Measurements from ENCODE around the gene BAD.
"Not testable (repeated sequence)": the region's sequence is repeated elsewhere in the genome, so short reads cannot be mapped to it uniquely, and the experiment has no call there.

BAD gene

DNA sequence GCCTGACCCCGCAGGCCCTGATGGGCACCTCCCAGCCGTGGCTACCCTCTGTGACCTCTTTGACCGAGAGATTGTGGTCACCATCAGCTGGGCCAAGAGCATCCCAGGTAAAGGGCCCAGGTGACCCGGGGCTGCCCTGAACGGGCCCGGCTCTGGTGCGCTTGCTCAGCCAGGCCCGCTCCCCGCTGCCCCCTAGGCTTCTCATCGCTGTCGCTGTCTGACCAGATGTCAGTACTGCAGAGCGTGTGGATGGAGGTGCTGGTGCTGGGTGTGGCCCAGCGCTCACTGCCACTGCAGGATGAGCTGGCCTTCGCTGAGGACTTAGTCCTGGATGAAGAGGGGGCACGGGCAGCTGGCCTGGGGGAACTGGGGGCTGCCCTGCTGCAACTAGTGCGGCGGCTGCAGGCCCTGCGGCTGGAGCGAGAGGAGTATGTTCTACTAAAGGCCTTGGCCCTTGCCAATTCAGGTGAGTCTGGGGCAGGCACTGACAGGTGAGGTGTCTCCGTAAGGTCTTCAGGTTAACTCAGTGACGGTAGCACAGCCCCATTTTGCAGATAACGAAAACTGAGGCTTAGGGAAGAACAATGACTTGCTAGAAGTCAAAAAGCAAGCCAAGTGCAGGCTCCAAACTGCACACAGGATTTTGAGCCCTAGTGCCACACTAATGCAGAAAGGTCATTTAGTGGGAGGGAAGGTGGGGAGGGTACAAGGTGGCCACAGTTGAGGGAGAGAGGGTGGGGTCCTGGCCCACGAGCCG is 30.5 kb upstream of the BAD start:
- in situ Hi-C loops (cut with MboI; ENCODE audit: low sequenced_read_pairs, unreplicated experiment): no loop called here
- TF ChIP-seq CTCF (IDR thresholded peaks at IDR 0.05; ENCODE audit: borderline replicate concordance, control extremely low read depth, extremely low read depth, insufficient read depth, missing control alignments): no peak
- DNase-seq (ENCODE audit: low spot score): no peak

- DNase-seq (ENCODE audit: low spot score): no peak
- no peak for TF ChIP-seq CTCF (IDR thresholded peaks at IDR 0.05; ENCODE audit: borderline replicate concordance, control extremely low read depth, extremely low read depth, insufficient read depth, missing control alignments)
- in situ Hi-C loops (cut with MboI; ENCODE audit: low sequenced_read_pairs, unreplicated experiment): no loop called here
These were observed 29.8 kb upstream of the BAD start for GRCh38 chr11:64314146-64314804.

- TF ChIP-seq CTCF (IDR thresholded peaks at IDR 0.05; ENCODE audit: borderline replicate concordance, control extremely low read depth, extremely low read depth, insufficient read depth, missing control alignments): no peak
- no peak for DNase-seq (ENCODE audit: low spot score)
- in situ Hi-C loops (cut with MboI; ENCODE audit: low sequenced_read_pairs, unreplicated experiment): no loop called here
These were observed 29.2 kb upstream of the BAD start for GRCh38 chr11:64313491-64314145.

DNA sequence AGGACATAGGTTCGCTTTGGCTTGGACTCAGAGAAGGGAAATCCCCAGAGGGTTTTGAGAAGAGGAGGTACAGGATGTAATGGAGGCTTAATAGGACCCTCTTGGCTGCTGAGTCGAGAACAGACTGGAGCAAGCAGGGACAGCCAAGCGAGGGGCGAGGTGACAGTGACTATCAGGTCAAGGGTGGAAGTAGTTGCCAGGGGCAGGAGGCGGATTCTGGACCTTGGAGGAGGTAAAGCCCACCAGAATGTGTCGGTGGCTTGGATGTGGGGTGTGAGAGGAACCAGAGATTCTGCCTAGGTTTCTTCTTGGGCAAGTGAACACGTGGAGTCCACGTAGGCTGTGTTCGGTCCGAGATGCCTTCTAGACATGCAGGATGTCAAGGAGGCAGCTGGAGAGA is 28.5 kb upstream of the BAD start:
- TF ChIP-seq CTCF (IDR thresholded peaks at IDR 0.05; ENCODE audit: borderline replicate concordance, control extremely low read depth, extremely low read depth, insufficient read depth, missing control alignments): no peak
- in situ Hi-C loops (cut with MboI; ENCODE audit: low sequenced_read_pairs, unreplicated experiment): no loop called here
- DNase-seq (ENCODE audit: low spot score): no peak

DNA sequence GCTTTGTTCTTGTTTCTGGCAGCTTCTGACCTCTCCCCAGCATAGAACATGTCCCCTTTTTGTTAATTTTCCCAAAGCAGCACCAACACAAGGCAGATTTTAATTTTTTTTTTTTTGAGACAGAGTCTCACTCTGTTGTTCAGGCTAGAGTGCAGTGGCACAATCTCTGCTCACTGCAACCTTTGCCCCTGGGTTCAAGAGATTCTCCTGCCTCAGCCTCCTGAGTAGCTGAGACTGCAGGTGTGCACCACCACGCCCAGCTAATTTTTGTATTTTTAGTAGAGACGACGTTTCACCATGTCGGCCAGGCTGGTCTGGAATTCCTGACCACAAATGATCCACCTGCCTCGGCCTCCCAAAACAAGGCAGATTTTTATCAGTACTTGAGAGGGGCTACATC is 23.3 kb upstream of the BAD start:
- DNase-seq (ENCODE audit: low spot score); in situ Hi-C loops (cut with MboI; ENCODE audit: low sequenced_read_pairs, unreplicated experiment): not testable (repeated sequence)

GRCh38 chr11:64306876-64307622 is 22.6 kb upstream of the BAD start:
- in situ Hi-C loops (cut with MboI; ENCODE audit: low sequenced_read_pairs, unreplicated experiment): no loop called here
- DNase-seq (ENCODE audit: low spot score): no peak
- TF ChIP-seq CTCF (IDR thresholded peaks at IDR 0.05; ENCODE audit: borderline replicate concordance, control extremely low read depth, extremely low read depth, insufficient read depth, missing control alignments): no peak

All from GM13976 (cell line).